K562 (cell line): ENCODE measurements around the gene MAP3K4.

ENCODE experiments used
- CEBPB ChIP-seq: fragments of 450-650 bp; IDR thresholded peaks from 2 replicates; pipeline ENCODE4 v1.6.1; 2016; ENCODE audit warnings: missing genetic modification characterization, missing compliant biosample characterization
- GMEB1 ChIP-seq: fragments of 250-450 bp; sonication (Bioruptor Pico); IDR thresholded peaks from 2 replicates; pipeline ENCODE4 v1.4.0; 2020; ENCODE audit warnings: mild to moderate bottlenecking
- MITF ChIP-seq: IDR thresholded peaks from 2 replicates; pipeline ENCODE4 v1.6.1; 2014; ENCODE audit warnings: antibody characterized with exemption
- REST ChIP-seq, 2 experiments: fragments of 450-650 bp; formaldehyde crosslinking in 1 of 2; IDR thresholded peaks; 2 replicates each; pipeline versions ENCODE4 v1.4.0 to v1.6.1; 2014 to 2020; ENCODE audit warnings: mild to moderate bottlenecking in 2 of 2, borderline replicate concordance in 1 of 2, low read depth in 1 of 2
- SIN3A ChIP-seq, 2 experiments: fragments of 150-350 bp in 1 of 2; IDR thresholded peaks; 2 replicates each; pipeline ENCODE4 v1.6.1; 2011 to 2016; ENCODE audit warnings: borderline replicate concordance in 2 of 2, low read depth in 2 of 2, low read length in 2 of 2, mild to moderate bottlenecking in 2 of 2, moderate library complexity in 2 of 2; ENCODE audit not compliant: control insufficient read depth in 1 of 2
- SP1 ChIP-seq: sonication (generic); formaldehyde crosslinking; IDR thresholded peaks from 2 replicates; pipeline ENCODE4 v1.8.1; 2022; ENCODE audit warnings: mild to moderate bottlenecking, missing genetic modification reagents
- SRF ChIP-seq, 2 experiments: fragments of 250-450, 450-650 bp in 1 of 2; sonication (Bioruptor Pico) in 1 of 2; sonication (generic) in 1 of 2; formaldehyde crosslinking; IDR thresholded peaks; 2 replicates each; pipeline versions ENCODE4 v1.5.0 to v1.5.1; 2020 to 2022; ENCODE audit warnings: mild to moderate bottlenecking in 1 of 2, missing genetic modification reagents in 1 of 2
- TCF7L2 ChIP-seq: fragments of 150-350 bp; IDR thresholded peaks from 2 replicates; pipeline ENCODE4 v1.6.1; 2016; ENCODE audit warnings: low read depth, mild to moderate bottlenecking, low read length, moderate library complexity
- TRIM28 ChIP-seq: fragments of 450-650 bp; IDR thresholded peaks from 2 replicates; pipeline ENCODE4 v1.6.1; 2017
- ZBTB1 ChIP-seq: sonication (generic); formaldehyde crosslinking; IDR thresholded peaks from 2 replicates; pipeline ENCODE4 v1.8.1; 2023; ENCODE audit warnings: missing genetic modification reagents, low read depth, mild to moderate bottlenecking, borderline replicate concordance
- ZBTB49 ChIP-seq: sonication (generic); formaldehyde crosslinking; IDR thresholded peaks from 2 replicates; pipeline ENCODE4 v1.8.0; 2022; ENCODE audit warnings: missing genetic modification reagents, mild to moderate bottlenecking, borderline replicate concordance
- ZNF133 ChIP-seq: fragments of 250-450 bp; sonication (Bioruptor Pico); IDR thresholded peaks from 2 replicates; pipeline ENCODE4 v1.4.0; 2020; ENCODE audit warnings: mild to moderate bottlenecking

- TF ChIP-seq MITF (no peak), SRF (CRISPR knock-in tag; IDR thresholded peaks at IDR 0.05) (no peak), GMEB1 (CRISPR knock-in tag) (no peak), SIN3A (IDR thresholded peaks at IDR 0.05; ENCODE audit: borderline replicate concordance in 2 of 2, control insufficient read depth in 1 of 2, low read depth in 2 of 2, low read length in 2 of 2) (no peak), ZBTB49 (CRISPR knock-in tag) (no peak), TRIM28 (no peak), REST (IDR thresholded peaks at IDR 0.05; ENCODE audit: borderline replicate concordance) (no peak), REST (CRISPR knock-in tag; IDR thresholded peaks at IDR 0.05; ENCODE audit: low read depth) (no peak), SP1 (CRISPR knock-in tag) (no peak), ZBTB1 (no peak), TCF7L2 (no peak), CEBPB (tag) (no peak), ZNF133 (CRISPR knock-in tag) (no peak)
These were observed 13.2 kb upstream of the MAP3K4 start for GRCh38 chr6:160978141-160978901.
